GM18870 (cell line): ENCODE measurements around the gene ZFY.

ENCODE experiments used
- ATAC-seq: cut with Tn5 transposase; IDR thresholded peaks from one replicate; pipeline ENCODE4 v1.9.1; 2021; ENCODE audit warnings: moderate library complexity; ENCODE audit not compliant: unreplicated experiment

Gene ZFY

DNA sequence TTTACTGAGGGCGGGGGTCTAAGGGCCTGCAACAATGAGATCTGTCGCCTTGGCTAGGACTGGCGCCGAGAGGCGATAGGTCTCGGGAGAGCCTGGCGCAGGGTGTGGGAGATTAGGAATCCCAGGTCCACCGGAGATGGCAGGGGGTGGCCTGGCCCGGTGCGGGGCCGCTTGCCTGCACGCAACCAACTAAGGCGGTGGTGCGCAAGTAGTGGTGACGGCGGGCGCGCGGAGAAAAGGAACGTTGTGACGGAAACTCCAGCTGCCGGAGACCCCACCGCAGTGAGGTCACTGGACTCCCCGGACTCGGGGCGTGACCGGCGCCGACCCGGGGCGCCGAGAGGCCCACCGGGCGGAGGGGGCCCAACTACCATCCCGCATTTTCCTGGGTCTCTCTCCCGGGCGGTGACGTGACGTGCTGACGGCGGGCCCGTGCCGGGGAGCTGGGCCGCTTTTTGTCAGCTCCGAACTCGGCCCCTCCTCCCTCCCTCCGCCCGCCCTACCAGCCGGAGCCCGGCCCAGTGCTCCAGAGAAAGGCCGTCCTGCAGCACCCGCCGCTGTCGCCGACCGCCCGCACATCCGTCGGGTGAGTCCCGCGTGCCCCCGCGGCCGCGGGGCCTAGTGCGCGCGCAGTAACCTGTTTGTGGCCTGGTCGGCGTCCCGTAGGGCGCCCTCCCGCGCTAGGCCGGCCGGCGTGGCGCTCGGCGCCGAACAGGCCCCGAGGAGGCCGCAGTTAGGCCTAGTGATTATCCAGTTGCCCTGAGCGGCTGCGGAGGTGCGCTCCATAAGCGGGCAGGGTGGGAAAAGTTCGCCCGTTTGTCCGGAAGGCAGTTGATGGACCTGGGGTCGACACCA lies at the start of gene ZFY:
Gene ZFY, plus strand, starts transcription at position 521 of the 855 bp plus-strand sequence. CDS start 18,556 bp downstream, outside the sequence.
- no peak for ATAC-seq

DNA sequence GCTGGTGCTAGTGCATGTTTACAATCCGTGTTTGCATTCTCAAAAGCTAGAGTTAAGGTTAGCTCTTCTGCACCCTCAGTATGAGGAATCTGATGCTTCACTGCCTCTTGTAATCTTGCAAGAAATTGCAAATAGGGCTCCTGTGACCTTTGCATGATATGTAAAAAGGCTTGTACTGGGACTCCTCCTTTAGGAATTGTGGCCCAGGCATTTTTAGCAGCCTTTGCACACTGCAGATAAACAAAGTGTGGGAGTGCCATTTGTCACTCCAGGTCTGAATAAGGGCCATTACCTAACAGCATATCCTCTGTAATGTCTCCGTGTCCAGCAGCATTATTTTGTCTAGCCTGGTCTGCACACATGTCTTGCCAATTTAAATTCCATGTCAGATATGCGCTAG lies 49.3 kb upstream of the ZFY start:
- no peak for ATAC-seq

DNA sequence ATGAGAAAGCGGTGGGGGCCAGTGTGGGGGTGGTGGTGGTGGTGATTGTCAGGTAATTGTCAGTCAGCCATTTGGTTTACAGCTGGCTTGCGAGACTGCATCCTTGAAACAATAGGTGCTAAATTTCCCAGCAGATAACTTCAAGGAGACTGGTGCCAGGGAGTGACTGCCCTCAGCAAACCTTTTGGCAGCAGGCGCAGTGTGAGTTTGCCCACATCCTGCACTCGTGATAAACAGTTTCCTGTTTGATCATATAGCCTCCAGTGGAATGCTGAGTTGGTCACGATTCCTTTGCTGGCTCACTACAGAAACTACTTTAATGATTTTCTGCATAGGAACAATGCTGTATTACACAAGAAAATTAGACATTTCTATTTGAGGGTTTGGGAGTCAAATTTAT lies 47.8 kb upstream of the ZFY start:
- no peak for ATAC-seq

DNA sequence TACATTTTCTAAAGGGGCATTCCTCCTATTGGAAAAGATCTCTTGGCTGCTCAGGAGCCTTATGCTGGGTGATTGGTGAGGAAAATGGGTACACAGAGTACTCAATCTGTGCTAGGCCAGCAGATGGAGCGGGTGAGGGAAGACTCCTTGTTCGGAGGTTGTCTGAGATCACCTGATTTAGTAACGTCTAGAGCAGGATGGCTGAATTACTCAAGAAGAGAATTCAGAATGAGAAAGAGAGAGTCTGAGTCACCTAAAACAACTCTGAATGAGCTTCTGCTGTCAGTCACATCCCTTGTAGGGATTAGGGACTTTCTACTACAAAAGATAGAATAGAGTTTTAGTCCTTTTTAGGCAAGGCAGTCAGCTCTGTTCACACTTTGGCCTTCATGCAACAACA lies 47.2 kb upstream of the ZFY start:
- ATAC-seq: no peak

DNA sequence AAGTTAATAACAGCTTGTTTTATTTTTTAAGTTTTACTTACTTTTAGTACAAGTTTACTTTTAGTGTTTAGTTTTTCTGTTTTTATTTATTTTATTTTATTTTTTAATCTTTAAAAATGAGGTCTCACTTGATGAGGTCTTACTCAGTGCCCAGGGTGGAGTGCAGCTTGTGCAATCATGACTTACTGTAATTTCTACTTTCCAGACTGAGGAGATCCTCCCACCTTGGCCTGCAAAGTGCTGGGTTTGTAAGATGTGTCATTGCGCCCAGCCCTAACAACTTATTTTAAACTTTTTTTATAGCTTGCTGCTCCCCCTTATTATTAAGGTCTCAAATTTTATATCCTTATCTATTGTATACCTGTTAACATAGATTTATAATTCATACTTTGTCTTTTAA lies 41.7 kb upstream of the ZFY start:
- ATAC-seq: no peak

DNA sequence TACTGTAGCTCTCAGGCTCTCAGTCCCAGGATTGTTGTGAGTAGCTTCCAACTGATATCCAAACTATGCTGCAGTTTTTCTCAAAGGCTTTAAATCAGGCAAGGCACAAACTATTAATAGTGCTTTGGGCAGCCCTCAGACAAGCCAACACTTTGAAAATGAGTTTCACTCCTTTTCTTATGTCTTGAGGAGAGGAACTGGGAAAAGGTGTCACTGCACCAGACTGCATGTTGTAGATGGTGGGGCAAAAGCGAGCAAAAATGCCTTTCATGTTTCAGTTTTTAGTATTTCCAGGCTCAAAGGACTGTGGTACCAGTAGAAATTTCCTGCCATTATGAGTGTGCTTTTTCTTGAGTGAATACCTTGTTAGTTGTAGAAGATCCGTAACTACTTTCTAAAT lies 39.1 kb upstream of the ZFY start:
- ATAC-seq: no peak

DNA sequence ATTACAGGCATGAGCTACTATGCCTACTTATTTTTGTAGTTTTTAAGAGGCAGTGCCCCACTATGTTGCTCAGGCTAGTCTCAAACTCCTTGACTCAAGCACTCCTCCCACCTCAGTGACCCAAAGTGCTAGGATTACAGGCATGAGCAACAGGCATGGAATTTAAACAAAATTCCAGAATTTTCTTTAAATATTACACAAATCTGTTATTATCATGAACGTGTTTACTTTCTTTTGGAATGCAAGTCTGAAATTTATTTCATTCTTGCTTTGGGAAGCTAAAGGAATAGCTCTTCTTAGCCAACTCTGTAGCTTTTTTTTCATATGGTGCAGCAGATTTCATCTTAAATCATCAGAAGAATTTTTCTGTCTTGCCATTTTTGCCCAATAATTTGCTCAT lies 27.8 kb upstream of the ZFY start:
- no peak for ATAC-seq

DNA sequence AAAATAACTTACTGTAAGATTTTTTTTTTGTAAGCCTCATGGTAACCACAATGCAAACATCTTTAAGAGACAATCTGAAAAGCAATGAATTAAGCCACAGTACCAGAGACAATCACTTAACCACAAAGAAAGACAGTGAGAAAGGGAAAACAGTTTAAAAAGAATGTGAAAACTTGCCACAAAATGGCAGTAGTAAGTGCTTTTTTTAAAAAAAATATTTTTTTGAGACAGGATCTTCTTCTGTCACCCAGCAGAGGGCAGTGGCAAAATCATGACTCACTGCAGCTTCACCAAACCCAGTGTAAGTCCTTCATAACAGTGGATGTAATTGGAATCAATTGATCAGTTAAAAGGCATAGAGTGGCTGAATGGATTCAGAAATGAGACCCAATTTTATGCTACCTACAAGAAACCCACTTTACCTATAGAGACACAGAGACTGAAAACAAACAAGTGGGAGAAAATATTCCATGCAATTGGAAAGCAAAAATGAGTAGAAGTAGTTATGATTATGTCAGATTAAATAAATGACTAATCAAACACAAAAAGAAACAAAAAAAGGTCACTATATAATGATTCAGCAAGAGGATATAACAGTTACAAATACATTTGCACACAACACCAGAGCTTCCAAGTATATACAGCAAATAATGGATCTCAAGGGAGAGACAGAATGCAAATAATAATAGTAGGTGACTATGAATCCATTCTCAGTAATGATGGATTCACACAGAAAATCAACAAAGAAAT lies 21.9 kb upstream of the ZFY start:
- no peak for ATAC-seq

DNA sequence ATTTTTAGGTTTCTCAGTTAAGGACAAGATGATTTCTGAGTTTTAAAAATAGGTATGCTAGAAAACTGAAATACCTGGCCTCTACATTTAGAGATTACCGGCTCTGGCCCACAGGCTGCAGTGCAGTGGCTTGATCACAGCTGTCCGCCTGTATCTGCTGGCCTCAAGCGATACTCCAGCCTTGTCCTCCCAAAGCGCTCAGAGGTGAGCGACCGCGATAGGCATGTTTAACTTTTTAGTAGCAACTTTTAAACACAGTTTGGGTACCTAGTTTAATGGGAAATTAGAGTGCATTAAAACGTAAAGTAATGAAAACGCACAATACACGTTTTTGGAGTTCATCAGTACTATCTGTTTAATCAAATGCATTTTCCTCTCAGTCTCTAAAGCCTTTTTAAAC lies 1.1 kb upstream of the ZFY start:
- ATAC-seq: no peak

DNA sequence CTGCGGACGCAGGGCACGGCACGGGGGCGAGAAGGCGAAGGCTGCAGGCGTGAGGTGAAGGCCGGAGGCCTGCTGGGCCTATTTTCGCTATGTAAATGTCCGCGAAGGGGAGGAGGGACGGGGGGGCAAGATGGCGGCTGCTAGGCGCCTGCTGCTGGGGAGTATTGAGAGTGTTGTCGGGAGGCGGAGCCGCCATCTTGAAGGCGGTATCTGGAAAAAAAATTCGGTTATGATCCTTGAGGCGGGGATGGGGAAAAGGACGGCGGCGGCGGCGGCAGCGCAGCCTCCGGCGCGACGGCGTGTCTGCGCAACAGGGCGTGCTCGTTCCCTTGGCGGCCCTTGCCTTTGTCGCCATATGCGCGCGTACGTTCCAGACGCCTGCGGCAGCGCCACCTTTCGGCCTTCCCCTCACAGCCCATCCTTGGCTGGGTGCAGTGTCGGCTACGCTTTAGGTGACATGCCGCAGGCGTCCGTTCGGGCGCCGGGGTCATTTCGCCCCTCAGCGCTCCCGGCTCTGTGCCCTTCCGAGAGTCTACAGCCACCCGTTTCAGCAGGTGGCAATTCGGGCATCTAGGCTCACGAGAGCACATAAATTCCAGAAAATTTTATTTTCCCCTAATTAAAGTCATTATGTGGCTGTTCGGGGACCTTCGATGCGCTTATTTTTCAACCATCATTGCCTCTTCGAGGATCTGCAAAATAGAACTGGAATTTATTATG lies 695 bp downstream of the ZFY start:
- no peak for ATAC-seq

DNA sequence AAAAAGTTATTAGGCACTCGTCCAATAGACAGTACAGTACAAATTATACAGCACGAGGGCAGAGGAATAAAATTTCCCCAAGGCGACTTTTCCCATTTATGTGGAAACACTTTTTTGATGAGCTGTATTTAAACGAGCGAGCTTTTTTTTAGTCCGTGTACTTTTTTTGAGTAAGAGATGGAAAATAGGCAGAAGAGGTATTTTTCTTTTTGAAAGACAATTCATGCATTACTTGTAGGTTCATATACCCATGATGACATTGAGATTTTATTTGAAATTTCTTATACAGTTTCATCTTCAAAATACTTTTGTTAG lies 1.2 kb downstream of the ZFY start:
- no peak for ATAC-seq

DNA sequence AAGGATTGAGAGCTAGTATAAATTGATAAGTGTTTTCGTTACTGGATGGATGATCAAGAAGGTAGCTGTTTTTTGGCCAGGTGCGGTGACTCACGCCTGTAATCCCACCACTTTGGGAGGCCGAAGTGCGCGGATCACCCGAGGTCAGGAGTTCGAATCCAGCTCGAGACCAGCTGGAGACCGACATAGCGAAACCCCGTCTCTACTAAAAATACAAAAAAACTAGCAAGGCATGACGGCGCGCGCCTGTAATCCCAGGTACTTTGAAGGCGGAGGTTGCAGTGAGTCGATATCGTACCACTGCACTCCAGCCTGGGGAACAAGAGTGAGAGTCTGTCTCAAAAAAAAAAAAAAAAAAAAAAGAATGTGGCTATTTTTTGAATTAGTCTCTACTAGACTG lies 2.0 kb downstream of the ZFY start:
- no peak for ATAC-seq

DNA sequence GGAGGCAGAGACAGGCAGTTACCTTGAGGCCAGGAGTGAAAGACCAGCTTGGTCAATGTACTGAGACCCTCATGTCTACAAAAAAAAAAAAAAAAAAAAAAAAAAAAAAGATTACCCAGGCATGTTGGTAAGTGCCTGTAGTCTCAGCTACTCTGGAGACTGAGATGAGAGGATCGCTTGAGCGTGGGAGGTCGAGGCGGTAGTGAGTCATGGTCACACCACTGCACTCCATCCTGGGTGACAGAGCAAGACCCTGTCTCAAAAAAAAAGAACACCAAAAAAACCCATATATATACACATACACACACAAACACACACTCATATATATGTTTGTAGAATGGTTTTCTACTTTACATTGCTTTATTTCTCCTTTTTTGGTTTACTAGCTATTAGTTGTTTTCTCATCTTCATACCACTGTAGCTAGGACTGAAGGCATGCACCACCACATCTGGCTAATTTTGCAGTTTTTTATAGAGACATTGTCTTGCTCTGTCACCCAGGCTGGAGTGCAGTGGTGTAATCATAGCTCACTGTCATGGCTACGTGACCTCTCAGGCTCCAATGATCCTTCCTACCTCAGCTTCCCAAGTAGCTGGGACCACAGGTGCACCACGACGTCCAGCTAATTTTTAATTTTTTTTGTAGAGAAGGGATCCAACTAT lies 14.5 kb downstream of the ZFY start:
- ATAC-seq: no peak

DNA sequence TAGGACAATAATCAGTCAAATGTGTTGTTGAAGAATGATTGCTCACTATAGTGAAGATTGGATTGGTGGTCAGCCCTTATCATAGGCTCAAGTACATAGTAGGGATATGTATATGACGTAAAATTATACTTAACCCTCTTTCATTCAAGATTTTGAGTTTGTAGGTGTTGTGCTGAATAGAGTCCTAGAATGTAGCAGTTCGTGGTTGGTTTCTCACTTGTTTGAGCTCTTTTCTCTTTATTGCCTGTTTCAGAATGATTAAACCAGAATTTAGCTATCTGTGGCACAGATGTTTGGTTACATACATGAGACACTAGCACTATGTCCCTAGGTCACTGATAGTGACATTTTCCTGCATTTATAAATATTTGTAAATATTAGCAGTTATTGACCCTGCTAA lies 15.5 kb downstream of the ZFY start:
- ATAC-seq: no peak

DNA sequence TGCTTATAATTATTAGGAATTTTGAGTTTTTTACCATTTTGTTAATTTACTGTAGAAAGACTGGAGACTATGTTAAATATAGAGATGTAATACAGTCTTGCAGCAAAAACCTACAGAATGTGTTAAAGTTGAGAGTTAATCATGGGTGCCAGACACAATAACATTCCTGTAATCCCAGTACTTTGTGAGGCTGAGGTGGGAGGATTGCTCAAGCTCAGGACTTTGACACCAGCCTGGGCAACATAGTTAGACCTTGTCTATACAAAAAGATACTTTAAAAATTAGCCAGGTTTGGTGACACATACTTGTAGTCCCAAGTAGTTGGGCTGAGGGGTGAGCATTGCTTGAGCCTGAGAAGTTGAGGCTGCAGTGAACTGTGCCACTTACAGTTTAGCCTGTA lies 17.7 kb downstream of the ZFY start:
- ATAC-seq: no peak

DNA sequence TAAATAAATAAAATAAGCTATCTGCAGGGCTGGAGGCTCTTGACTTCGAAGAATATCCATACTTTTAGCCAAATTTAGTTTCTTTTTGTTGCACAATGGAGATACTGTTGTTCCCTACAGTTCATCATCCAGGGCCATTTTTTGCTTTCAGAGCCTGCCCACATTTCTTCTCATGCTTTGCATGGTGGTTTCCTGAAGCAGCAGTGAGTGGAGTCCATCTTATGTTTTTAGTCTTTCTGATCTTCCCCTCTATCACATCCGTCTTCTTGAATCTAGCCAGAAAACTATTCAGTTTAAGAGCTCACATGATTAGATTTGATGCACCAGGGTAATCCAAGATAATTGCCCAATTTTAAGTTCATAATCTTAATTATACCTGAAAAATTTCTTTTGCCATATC lies 19.6 kb downstream of the ZFY start:
- ATAC-seq: no peak

DNA sequence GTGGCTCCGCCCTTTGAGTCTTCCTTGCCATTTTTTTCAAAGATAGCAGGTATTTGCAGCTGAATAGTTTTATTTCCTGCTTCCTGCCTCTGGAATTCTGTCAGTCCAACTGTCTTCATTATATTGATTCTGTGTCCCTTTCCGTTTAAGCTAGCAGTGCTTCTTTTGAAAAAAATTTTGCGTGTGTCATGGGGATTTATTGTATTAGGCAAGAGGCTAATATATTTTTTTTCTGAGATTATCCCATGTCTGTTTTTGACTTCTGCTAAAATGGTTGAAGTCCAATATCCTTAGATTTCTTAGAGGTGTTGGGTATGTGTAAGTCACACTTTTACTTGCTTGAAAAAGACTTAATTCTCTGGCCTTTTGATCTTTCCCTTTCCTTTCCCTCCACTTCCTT lies 20.4 kb downstream of the ZFY start:
- no peak for ATAC-seq

DNA sequence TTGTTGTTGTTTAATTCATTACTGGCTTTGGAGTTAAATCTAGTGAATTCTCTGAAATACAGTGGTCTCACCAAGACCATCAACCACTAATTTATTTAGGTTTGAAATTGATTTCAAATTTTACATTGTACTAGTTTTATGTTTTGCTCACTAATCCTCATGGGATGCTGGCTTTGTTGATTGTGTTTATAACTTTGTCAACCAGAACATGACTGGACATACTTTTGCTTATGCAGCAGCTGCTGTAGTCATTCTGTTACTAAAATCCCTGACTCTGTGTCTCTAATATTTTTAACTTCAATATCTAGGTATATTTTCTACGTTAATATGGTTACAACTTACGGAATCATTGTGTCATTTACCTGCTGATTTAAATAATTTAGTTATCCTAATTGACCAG lies 26.9 kb downstream of the ZFY start:
- no peak for ATAC-seq

DNA sequence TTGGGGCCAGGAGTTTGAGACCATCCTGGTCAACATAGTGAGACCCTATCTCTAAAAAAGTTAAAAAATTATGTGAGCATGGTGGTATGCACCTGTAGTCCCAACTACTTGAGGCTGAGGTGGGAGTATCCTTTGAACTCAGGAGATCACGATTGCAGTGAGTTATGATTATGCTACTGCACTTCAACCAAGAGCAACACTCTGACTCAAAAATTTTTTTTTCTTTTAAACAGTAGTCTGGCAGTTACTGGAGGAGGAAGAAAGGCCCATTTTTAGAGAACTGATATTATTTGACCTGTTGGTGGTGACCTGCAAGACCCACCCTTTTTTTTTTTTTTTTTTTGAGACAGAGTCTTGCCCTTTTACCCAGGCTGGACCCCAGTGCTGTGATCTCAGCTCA lies 29.6 kb downstream of the ZFY start:
- no peak for ATAC-seq

DNA sequence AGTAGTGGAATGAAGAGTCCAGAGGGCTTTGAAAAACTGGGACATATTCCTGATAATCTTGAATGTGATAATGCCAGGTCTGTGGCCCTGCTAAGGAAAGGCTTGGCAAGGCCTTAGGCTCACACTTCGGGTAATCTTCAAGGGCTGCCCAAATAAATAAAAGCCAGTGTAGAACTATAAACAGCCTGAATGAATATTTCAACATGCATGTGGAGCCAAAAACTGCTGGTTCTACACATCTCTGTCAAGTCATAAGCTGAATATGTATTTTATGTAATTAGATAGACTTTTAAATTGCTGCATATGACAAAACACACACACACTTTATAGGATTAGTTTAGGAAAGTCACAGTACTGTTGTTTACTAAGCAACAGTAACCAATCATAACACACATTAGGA lies 30.4 kb downstream of the ZFY start:
- ATAC-seq: no peak

DNA sequence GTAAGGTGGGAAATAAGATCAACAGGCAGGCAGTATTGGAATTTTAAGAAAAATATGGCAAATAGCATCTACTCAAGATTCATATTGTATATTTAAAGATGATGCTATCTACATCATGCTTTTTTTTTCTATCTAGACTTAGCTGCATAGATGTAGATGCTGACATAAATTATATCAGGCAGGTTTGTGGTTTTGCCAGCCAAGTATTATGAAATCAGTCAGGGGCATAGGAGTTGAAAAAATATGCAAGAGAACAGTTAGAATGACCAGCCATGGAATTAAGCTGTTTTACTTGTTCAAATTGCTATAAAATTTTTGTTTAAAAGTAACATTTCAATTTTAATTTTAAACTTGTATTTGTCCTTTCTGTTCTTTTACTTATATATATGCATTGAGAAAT lies 34.4 kb downstream of the ZFY start:
- ATAC-seq: no peak
